GM12878 (cell line): ENCODE data around the gene SP4. TPM values are rescaled to one million over a fixed set of nuclear protein-coding genes. Genes with fewer than 3 reads are reported as not detected.
A peak's percentile ranks its signal among the peaks of the same experiment; 100 is the strongest.

ENCODE experiments used
- BCL11A ChIP-seq: IDR thresholded peaks from 2 replicates; pipeline ENCODE4 v1.6.1; 2011; ENCODE audit warnings: low read depth, low read length
- BHLHE40 ChIP-seq, 2 experiments: fragments of 450-650 bp in 1 of 2; IDR thresholded peaks; 2 replicates each; pipeline ENCODE4 v1.6.1; 2011 to 2017; ENCODE audit warnings: low read depth in 2 of 2, borderline replicate concordance in 1 of 2, improper control_type of control experiment in 1 of 2, low read length in 1 of 2, mild to moderate bottlenecking in 1 of 2
- EED ChIP-seq: sonication (generic); IDR thresholded peaks from 2 replicates; pipeline ENCODE4 v1.6.1; 2016; ENCODE audit warnings: antibody characterized with exemption, low read depth
- FOXM1 ChIP-seq: IDR thresholded peaks from 2 replicates; pipeline ENCODE4 v1.6.1; 2012; ENCODE audit warnings: low read depth, mild to moderate bottlenecking, inconsistent platforms, low read length, moderate library complexity
- HDAC2 ChIP-seq: fragments of 200-600 bp; sonication (generic); IDR thresholded peaks from 2 replicates; pipeline ENCODE4 v1.6.1; 2017
- NR2F1 ChIP-seq: fragments of 450-650 bp; conservative IDR thresholded peaks from 2 replicates; pipeline ENCODE4 v1.6.1; 2017; ENCODE audit warnings: mild to moderate bottlenecking
- PAX5 ChIP-seq: IDR thresholded peaks from 2 replicates; pipeline ENCODE4 v1.6.1; 2011; ENCODE audit warnings: low read depth, low read length, borderline replicate concordance
- PRDM15 ChIP-seq: fragments of 450-650 bp; formaldehyde crosslinking; IDR thresholded peaks from 2 replicates; pipeline ENCODE4 v1.4.0; 2020; ENCODE audit warnings: mild to moderate bottlenecking, moderate library complexity
- RBBP5 ChIP-seq: fragments of 200-600 bp; sonication (generic); conservative IDR thresholded peaks from 2 replicates; pipeline ENCODE4 v1.6.1; 2016
- SPI1 ChIP-seq: IDR thresholded peaks from 2 replicates; pipeline ENCODE4 v1.6.1; 2011; ENCODE audit warnings: low read depth, mild to moderate bottlenecking, low read length, moderate library complexity, borderline replicate concordance; ENCODE audit not compliant: insufficient read depth
- SREBF1 ChIP-seq: IDR thresholded peaks from 2 replicates; pipeline ENCODE4 v1.6.1; 2012; ENCODE audit warnings: mild to moderate bottlenecking, low read length
- STAT3 ChIP-seq: IDR thresholded peaks from 2 replicates; pipeline ENCODE4 v1.6.1; 2011; ENCODE audit warnings: low read depth, low read length, improper control_type of control experiment
- TBL1XR1 ChIP-seq: IDR thresholded peaks from 2 replicates; pipeline ENCODE4 v1.6.1; 2012; ENCODE audit warnings: low read depth, low read length, improper control_type of control experiment
- TCF3 ChIP-seq: IDR thresholded peaks from 2 replicates; pipeline ENCODE4 v1.6.1; 2012; ENCODE audit warnings: low read depth, mild to moderate bottlenecking, low read length, borderline replicate concordance; ENCODE audit not compliant: insufficient read depth
- ZNF592 ChIP-seq: fragments of 450-650 bp; IDR thresholded peaks from 2 replicates; pipeline ENCODE4 v1.6.1; 2017; ENCODE audit warnings: mild to moderate bottlenecking, moderate library complexity
- ZSCAN29 ChIP-seq: fragments of 450-650 bp; IDR thresholded peaks from 2 replicates; pipeline ENCODE4 v1.6.1; 2017; ENCODE audit warnings: mild to moderate bottlenecking, moderate library complexity
- polyA plus RNA-seq, 11 experiments: library from polyadenylated mRNA; depleted of rRNA in 4 of 11; unstranded in 6 of 11; stranded (reverse) in 5 of 11; fragments of >200 nt; fragmentation: Nextera tagmentation in 4 of 11; fragmentation: Illumina TruSeq in 1 of 11; extraction: Ambion mirVana in 4 of 11; extraction: Trizol in 1 of 11; gene quantifications; 1 replicate in 1 of 11; 2 replicates in 10 of 11; pipeline versions ENCODE4 v1.2.1 to v1.2.3, GENCODE V29; 2011 to 2016; ENCODE audit warnings: inconsistent platforms in 2 of 11, missing spikeins in 2 of 11, low read depth in 1 of 11
- total RNA-seq, 4 experiments: library from RNA; depleted of rRNA in 3 of 4; stranded (reverse); fragments of >200 nt in 3 of 4; fragmentation: Illumina TruSeq in 1 of 4; extraction: Trizol in 1 of 4; gene quantifications; 2 replicates each; pipeline versions ENCODE4 v1.2.1 to v1.2.3, GENCODE V29; 2013 to 2021
- TF ChIP-seq, protein P1 (sequence below): IDR thresholded peaks from 2 replicates; pipeline ENCODE4 v1.6.1; 2012; ENCODE audit warnings: mild to moderate bottlenecking, low read depth, low read length
- TF ChIP-seq, protein P2 (sequence below): IDR thresholded peaks from 2 replicates; pipeline ENCODE4 v1.6.1; 2012; ENCODE audit warnings: low read depth, low read length, improper control_type of control experiment

Gene SP4
- total and polyA plus RNA-seq, 10 of the 15 experiments (the other 5 are each of a cell fraction or from before 2014, with no cell fraction given), result 6.2 to 32.4 (median 16.1) TPM

- TF ChIP-seq PAX5 (0 out of 2 replicates have a peak, but pooled peaks have one; percentile 39), PRDM15 (no peak), TBL1XR1 (no peak), ZSCAN29 (no peak), STAT3 (no peak), RBBP5 (no peak), FOXM1 (no peak), TCF3 (no peak), NR2F1 (peak; percentile 40), HDAC2 (no peak), SPI1 (no peak), BCL11A (no peak), SREBF1 (peak; percentile 41), EED (peak; percentile 33; the same call in 1 of the 2 replicates), BHLHE40 (IDR thresholded peaks at IDR 0.05; ENCODE audit: borderline replicate concordance in 1 of 2, low read depth in 2 of 2, low read length in 1 of 2) (peak in 1 of 2 experiments; percentile 47; a peak in 2 of 4 replicates), ZNF592 (no peak)
- TF ChIP-seq, protein P1, sequence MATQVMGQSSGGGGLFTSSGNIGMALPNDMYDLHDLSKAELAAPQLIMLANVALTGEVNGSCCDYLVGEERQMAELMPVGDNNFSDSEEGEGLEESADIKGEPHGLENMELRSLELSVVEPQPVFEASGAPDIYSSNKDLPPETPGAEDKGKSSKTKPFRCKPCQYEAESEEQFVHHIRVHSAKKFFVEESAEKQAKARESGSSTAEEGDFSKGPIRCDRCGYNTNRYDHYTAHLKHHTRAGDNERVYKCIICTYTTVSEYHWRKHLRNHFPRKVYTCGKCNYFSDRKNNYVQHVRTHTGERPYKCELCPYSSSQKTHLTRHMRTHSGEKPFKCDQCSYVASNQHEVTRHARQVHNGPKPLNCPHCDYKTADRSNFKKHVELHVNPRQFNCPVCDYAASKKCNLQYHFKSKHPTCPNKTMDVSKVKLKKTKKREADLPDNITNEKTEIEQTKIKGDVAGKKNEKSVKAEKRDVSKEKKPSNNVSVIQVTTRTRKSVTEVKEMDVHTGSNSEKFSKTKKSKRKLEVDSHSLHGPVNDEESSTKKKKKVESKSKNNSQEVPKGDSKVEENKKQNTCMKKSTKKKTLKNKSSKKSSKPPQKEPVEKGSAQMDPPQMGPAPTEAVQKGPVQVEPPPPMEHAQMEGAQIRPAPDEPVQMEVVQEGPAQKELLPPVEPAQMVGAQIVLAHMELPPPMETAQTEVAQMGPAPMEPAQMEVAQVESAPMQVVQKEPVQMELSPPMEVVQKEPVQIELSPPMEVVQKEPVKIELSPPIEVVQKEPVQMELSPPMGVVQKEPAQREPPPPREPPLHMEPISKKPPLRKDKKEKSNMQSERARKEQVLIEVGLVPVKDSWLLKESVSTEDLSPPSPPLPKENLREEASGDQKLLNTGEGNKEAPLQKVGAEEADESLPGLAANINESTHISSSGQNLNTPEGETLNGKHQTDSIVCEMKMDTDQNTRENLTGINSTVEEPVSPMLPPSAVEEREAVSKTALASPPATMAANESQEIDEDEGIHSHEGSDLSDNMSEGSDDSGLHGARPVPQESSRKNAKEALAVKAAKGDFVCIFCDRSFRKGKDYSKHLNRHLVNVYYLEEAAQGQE, result no peak
- TF ChIP-seq, protein P2, sequence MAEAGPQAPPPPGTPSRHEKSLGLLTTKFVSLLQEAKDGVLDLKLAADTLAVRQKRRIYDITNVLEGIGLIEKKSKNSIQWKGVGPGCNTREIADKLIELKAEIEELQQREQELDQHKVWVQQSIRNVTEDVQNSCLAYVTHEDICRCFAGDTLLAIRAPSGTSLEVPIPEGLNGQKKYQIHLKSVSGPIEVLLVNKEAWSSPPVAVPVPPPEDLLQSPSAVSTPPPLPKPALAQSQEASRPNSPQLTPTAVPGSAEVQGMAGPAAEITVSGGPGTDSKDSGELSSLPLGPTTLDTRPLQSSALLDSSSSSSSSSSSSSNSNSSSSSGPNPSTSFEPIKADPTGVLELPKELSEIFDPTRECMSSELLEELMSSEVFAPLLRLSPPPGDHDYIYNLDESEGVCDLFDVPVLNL, result peak; percentile 74
These were observed 557 bp upstream of the SP4 start (continued) for GRCh38 chr7:21427182-21427870.
